H1 (cell line): ENCODE results near the gene ITGB5.

ENCODE experiments used
- CTCF ChIP-seq, 3 experiments: IDR thresholded peaks; 1 replicate in 2 of 3; 2 replicates in 1 of 3; pipeline versions ENCODE4 v1.5.1 to v1.6.1; 2011; ENCODE audit warnings: low read length in 3 of 3, mild to moderate bottlenecking in 3 of 3, inconsistent platforms in 2 of 3, low read depth in 1 of 3, moderate library complexity in 1 of 3; ENCODE audit not compliant: insufficient read depth in 1 of 3; ENCODE audit errors: control extremely low read depth in 1 of 3
- EGR1 ChIP-seq: IDR thresholded peaks from 2 replicates; pipeline ENCODE4 v1.6.1; 2011; ENCODE audit warnings: low read depth, low read length, borderline replicate concordance
- HDAC6 ChIP-seq: IDR thresholded peaks from one replicate; pipeline ENCODE4 v1.7.1; 2012; ENCODE audit warnings: low read depth, mild to moderate bottlenecking, inconsistent platforms, low read length, moderate library complexity
- JUND ChIP-seq: IDR thresholded peaks from 2 replicates; pipeline ENCODE4 v1.6.1; 2011; ENCODE audit warnings: mild to moderate bottlenecking, improper control_type of control experiment, low read length
- MAX ChIP-seq: IDR thresholded peaks from 2 replicates; pipeline ENCODE4 v1.6.1; 2012; ENCODE audit warnings: inconsistent platforms
- NRF1 ChIP-seq: IDR thresholded peaks from 2 replicates; pipeline ENCODE4 v1.6.1; 2011; ENCODE audit warnings: mild to moderate bottlenecking, low read depth, low read length, improper control_type of control experiment
- POLR2A ChIP-seq, 2 experiments: IDR thresholded peaks; 1 replicate in 1 of 2; 2 replicates in 1 of 2; pipeline ENCODE4 v1.6.1; 2011; ENCODE audit warnings: low read depth in 2 of 2, low read length in 2 of 2, mild to moderate bottlenecking in 2 of 2; ENCODE audit errors: control extremely low read depth in 1 of 2
- TBP ChIP-seq: IDR thresholded peaks from 2 replicates; pipeline ENCODE4 v1.6.1; 2011; ENCODE audit warnings: low read depth, low read length, improper control_type of control experiment
- USF2 ChIP-seq: IDR thresholded peaks from 2 replicates; pipeline ENCODE4 v1.6.1; 2011; ENCODE audit warnings: low read length, improper control_type of control experiment
- ZNF274 ChIP-seq: IDR thresholded peaks from 2 replicates; pipeline ENCODE4 v1.7.0; 2012; ENCODE audit warnings: low read length, borderline replicate concordance; ENCODE audit errors: extremely low read depth

GRCh38 chr3:124837730-124838186, 49.4 kb downstream of the ITGB5 start:
- TF ChIP-seq MAX (no peak), CTCF (IDR thresholded peaks at IDR 0.05; ENCODE audit: control extremely low read depth in 1 of 3, insufficient read depth in 1 of 3, low read depth in 1 of 3, low read length in 3 of 3) (no peak), JUND (no peak), NRF1 (no peak), POLR2A (IDR thresholded peaks at IDR 0.05; ENCODE audit: control extremely low read depth in 1 of 2, low read depth in 2 of 2, low read length in 2 of 2) (no peak), ZNF274 (no peak), HDAC6 (no peak), EGR1 (no peak), USF2 (no peak), TBP (no peak)
